Activated CD8-positive, alpha-beta T cell treated with anti-CD3 and anti-CD28 coated beads for 36 hours (primary cell): ENCODE data around the gene NRAP. TPM values are rescaled to one million over a fixed set of nuclear protein-coding genes. Genes with fewer than 3 reads are reported as not detected.

Source experiments
- ATAC-seq: fragments of 200-7000 bp; cut with Tn5 transposase; one replicate; pipeline ENCODE4 v1.10.0; 2021; ENCODE audit warnings: mild to moderate bottlenecking, moderate library complexity
- CTCF ChIA-PET: fragments of 350-600 bp; sonication (Branson Sonifier 250); formaldehyde crosslinking; loops from one replicate; lab custom pipeline; 2021; ENCODE audit warnings: antibody characterized with exemption; lab: Charles Lee
- POLR2A ChIA-PET: fragments of 350-600 bp; sonication (Branson Sonifier 250); formaldehyde crosslinking; loops from one replicate; lab custom pipeline; 2021; ENCODE audit warnings: antibody characterized with exemption; lab: Charles Lee
- DNase-seq: peaks from one replicate; pipeline ENCODE4 v3.0.0-alpha.2; 2020
- H3K27ac Mint-ChIP-seq: one replicate; pipeline ENCODE4 v1.8.0; 2021; ENCODE audit warnings: mild to moderate bottlenecking, mixed read lengths
- H3K27me3 Mint-ChIP-seq: one replicate; pipeline ENCODE4 v1.8.0; 2021; ENCODE audit warnings: mixed read lengths
- H3K36me3 Mint-ChIP-seq: one replicate; pipeline ENCODE4 v1.8.0; 2021; ENCODE audit warnings: low read depth, mixed read lengths
- H3K4me1 Mint-ChIP-seq: one replicate; pipeline ENCODE4 v1.8.0; 2021; ENCODE audit warnings: low read depth, mixed read lengths
- H3K4me3 Mint-ChIP-seq: one replicate; pipeline ENCODE4 v1.8.0; 2021; ENCODE audit warnings: mild to moderate bottlenecking, moderate library complexity, mixed read lengths
- H3K9me3 Mint-ChIP-seq: one replicate; pipeline ENCODE4 v1.8.0; 2021; ENCODE audit warnings: mixed read lengths
- intact Hi-C: fragments of 100-400 bp; cut with micrococcal nuclease; formaldehyde crosslinking; loops from one replicate; pipeline ENCODE4 v1.10.0; 2022
- total RNA-seq, 2 experiments: library from RNA; stranded (reverse); gene quantifications; one replicate each; pipeline ENCODE4 v1.2.3, GENCODE V29; 2021
- TF ChIP-seq, protein P1 (sequence below): fragments of 200-600 bp; IDR thresholded peaks from one replicate; pipeline ENCODE4 v1.8.0; 2022; ENCODE audit warnings: antibody characterized with exemption, mild to moderate bottlenecking

NRAP gene
- total RNA-seq, 2 experiments from 2014 or later, result not detected

DNA sequence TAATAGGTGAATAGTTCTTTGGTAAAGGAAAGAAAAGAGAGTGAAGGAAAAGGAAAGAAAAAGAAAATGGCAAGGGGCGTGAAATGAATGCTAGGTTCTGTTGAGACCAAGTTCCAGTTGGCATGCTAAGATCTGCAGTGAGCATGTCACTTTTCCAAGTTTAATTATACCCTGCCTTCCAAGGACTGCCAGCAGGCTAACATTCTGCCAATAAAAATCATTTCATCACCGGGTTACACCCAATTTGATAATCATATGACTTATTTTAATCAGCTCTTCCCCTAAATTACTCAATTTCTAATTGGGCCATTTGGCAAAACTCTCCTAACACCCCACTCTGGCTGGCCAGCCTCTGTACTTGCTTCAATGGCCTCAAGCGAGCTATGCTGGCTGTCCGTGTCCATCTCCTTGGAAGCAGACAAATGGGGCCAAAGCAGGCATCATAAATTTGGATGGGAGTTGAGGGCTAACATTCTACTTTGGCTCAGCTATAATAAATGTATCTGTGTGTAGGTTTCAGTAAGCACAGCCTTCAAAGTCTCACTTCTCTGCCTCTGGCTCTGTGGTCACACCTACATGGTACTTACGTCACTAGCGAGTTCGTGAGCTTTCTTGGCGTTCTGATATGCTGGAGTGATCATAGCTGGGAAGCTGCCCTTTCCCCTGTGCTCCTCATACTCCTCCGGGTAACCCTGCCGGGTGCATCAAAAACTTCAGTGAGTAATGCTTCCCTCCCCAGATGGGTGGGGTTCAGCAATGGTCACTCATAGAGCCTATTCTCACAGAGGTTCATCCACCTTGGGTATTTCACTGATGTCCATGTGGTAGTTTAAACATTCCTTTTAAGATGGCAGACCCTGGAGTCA, 17.3 kb downstream of the NRAP start:
- peaks cover 8% of the 10 kb centered on the region for H3K4me1 Mint-ChIP-seq
- H3K27me3 Mint-ChIP-seq, result peaks cover 20% of the 10 kb centered on the region
- no peak overlapping the region for H3K4me3 Mint-ChIP-seq
- H3K9me3 Mint-ChIP-seq, result no peaks in the 10 kb centered on the region
- ChIA-PET POLR2A (no interaction called here), CTCF (interaction anchor here (0.9 kb wide), 1 partner anchor 11 kb away, joined by 3 read pairs; no protein-coding TSS in a partner anchor)
- ATAC-seq, result no peak
- H3K27ac Mint-ChIP-seq, result no peak overlapping the region
- intact Hi-C loops, result no loop called here
- H3K36me3 Mint-ChIP-seq, result no peaks in the 10 kb centered on the region
- TF ChIP-seq, protein P1, sequence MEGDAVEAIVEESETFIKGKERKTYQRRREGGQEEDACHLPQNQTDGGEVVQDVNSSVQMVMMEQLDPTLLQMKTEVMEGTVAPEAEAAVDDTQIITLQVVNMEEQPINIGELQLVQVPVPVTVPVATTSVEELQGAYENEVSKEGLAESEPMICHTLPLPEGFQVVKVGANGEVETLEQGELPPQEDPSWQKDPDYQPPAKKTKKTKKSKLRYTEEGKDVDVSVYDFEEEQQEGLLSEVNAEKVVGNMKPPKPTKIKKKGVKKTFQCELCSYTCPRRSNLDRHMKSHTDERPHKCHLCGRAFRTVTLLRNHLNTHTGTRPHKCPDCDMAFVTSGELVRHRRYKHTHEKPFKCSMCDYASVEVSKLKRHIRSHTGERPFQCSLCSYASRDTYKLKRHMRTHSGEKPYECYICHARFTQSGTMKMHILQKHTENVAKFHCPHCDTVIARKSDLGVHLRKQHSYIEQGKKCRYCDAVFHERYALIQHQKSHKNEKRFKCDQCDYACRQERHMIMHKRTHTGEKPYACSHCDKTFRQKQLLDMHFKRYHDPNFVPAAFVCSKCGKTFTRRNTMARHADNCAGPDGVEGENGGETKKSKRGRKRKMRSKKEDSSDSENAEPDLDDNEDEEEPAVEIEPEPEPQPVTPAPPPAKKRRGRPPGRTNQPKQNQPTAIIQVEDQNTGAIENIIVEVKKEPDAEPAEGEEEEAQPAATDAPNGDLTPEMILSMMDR, result no peak
- no peak for DNase-seq

DNA sequence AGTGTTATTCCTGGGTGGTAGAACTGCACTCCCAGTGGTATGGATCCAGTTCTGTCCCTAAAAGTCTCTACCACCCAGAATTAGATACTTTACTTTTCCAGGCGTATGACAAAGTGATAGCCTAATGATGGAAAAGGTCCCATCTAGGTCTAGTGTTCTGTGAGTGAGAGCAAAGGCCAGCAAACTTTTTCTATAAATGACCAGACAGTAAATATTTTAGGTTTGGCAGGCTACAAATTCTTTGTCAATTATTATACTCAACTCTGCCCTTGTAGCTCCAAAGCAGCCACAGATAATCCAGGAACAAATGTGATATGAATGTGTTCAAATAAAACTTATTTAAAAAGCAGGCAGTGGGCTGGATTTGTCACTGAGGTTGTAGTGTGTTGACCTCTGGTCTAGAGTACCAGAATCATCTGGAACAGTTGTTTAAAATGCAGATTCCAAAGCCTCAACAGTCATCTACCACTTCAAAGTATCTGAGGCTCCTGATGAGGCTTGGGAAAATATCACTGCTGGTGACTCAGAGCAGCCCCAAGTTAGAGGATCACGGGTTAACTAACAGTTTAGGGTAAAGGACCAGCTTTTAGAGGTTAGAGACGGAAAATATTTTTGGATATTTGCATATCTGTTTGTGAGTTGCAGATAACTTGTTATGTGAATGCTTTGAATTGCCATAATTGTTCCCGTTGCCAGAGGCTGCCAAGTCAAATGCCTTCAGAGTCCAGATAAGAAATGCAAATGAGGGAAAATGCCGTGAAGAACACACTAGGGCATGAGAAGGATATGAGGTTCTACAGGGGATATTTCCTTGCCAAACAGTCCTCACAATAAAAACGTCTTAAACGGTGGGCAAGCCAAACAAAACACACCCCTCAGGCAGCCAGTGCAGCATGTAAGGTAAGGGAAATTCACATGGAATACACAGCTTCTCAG, 19.4 kb downstream of the NRAP start:
- CTCF ChIA-PET, result no interaction called here
- DNase-seq, result peak; percentile 18
- POLR2A ChIA-PET, result interaction anchor here (0.6 kb wide), 1 partner anchor 50 kb away, joined by 3 read pairs; no protein-coding TSS in a partner anchor
- Mint-ChIP-seq H3K36me3 (no peaks in the 10 kb centered on the region), H3K27ac (no peak overlapping the region), H3K4me1 (peaks cover 8% of the 10 kb centered on the region), H3K9me3 (no peaks in the 10 kb centered on the region), H3K27me3 (peaks cover 23% of the 10 kb centered on the region), H3K4me3 (no peak overlapping the region)
- ATAC-seq, result peak; percentile 47
- intact Hi-C loops, result no loop called here
- TF ChIP-seq, protein P1, result no peak

DNA sequence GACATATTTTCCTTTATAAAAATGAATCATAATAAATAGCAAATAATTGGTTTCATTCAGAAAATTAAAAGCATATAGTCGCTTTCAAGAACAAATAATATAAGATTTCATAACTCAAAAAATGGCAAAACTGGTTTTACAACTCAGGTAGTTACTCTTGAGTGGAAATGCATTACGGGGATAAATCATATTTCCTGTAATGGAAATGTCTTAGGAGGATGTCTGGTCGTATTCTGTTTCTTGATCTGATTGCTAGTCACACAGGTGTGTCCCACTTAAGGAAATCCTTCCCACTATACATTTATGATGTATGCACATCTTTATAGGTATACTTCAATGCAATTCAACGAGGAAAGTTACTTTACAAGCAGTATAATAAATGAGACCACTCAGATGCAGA, 20.7 kb downstream of the NRAP start:
- no peak for ATAC-seq
- no peak overlapping the region for H3K4me3 Mint-ChIP-seq
- TF ChIP-seq, protein P1, result no peak
- no peak overlapping the region for H3K27ac Mint-ChIP-seq
- no peak for DNase-seq
- peaks cover 8% of the 10 kb centered on the region for H3K4me1 Mint-ChIP-seq
- no peaks in the 10 kb centered on the region for H3K9me3 Mint-ChIP-seq
- H3K27me3 Mint-ChIP-seq, result peaks cover 23% of the 10 kb centered on the region
- intact Hi-C loops, result no loop called here
- ChIA-PET CTCF (no interaction called here), POLR2A (no interaction called here)
- H3K36me3 Mint-ChIP-seq, result no peaks in the 10 kb centered on the region

DNA sequence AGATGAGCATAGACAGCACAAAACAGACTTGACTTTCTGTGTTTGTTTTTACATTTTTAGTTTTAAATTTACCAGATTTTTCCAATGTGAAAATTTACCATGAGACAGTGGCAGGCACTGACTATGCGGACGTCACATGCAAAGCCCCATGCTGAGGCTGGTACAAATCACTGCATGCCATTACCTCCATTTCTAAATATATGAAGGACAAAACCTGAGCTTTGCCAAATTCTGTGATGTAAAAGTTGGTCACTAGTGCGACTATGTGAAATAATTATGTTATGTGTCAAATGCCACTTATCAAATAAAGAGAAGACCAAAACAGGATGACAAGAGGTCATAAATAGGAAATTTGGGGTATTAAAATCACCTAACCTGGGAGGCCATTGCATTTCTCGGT, 22.1 kb downstream of the NRAP start:
- no peak overlapping the region for H3K27ac Mint-ChIP-seq

More for the DNA sequence above, 22.1 kb downstream of the NRAP start:
- H3K4me3 Mint-ChIP-seq, result no peak overlapping the region
- POLR2A ChIA-PET, result interaction anchor here (1.4 kb wide), 1 partner anchor 20 kb away, joined by 3 read pairs; no protein-coding TSS in a partner anchor
- DNase-seq (no peak), ATAC-seq (no peak)
- H3K27me3 Mint-ChIP-seq, result peaks cover 17% of the 10 kb centered on the region
- intact Hi-C loops, result no loop called here
- TF ChIP-seq, protein P1, result no peak
- H3K4me1 Mint-ChIP-seq, result peaks cover 8% of the 10 kb centered on the region
- CTCF ChIA-PET, result no interaction called here
- no peaks in the 10 kb centered on the region for H3K36me3 Mint-ChIP-seq
- H3K9me3 Mint-ChIP-seq, result no peaks in the 10 kb centered on the region
